Cardiac muscle cell (in vitro differentiated cells and primary cell): Measurements from ENCODE around the gene PIK3IP1. TPM values are rescaled to one million over a fixed set of nuclear protein-coding genes. Genes with fewer than 3 reads are reported as not detected.
"Not testable (repeated sequence)": the region's sequence is repeated elsewhere in the genome, so short reads cannot be mapped to it uniquely, and the experiment has no call there.

ENCODE experiments used
- DNase-seq, 2 donors: peaks; one replicate each; pipeline versions ENCODE4 v3.0.0 to v3.0.0-alpha.2; 2010 to 2017; ENCODE audit warnings: low read depth in 1 of 2, low spot score in 1 of 2
- H3K27ac ChIP-seq: fragments of 200-600 bp; sonication (generic); 2 replicates; pipeline ENCODE4 v1.5.1; 2016
- H3K27me3 ChIP-seq: fragments of 200-600 bp; sonication (generic); 2 replicates; pipeline ENCODE4 v1.6.0; 2016; ENCODE audit warnings: control low read depth
- H3K36me3 ChIP-seq: fragments of 200-600 bp; sonication (generic); 2 replicates; pipeline ENCODE4 v1.5.1; 2016; ENCODE audit warnings: control low read depth
- H3K4me1 ChIP-seq: fragments of 200-600 bp; sonication (generic); 2 replicates; pipeline ENCODE4 v1.8.1; 2017; ENCODE audit warnings: low read depth, mild to moderate bottlenecking, mixed run types
- H3K4me3 ChIP-seq: fragments of 200-600 bp; sonication (generic); 2 replicates; pipeline ENCODE4 v1.5.1; 2016; ENCODE audit warnings: mild to moderate bottlenecking
- H3K9me3 ChIP-seq: fragments of 200-600 bp; sonication (generic); 2 replicates; pipeline ENCODE4 v1.5.1; 2017; ENCODE audit warnings: low read depth, mild to moderate bottlenecking, control low read depth
- CTCF ChIP-seq: IDR thresholded peaks from 2 replicates; pipeline ENCODE4 v1.5.1; 2012; ENCODE audit warnings: low read depth, mild to moderate bottlenecking, low read length
- polyA plus RNA-seq: library from polyadenylated mRNA; unstranded; fragments of >200 nt; fragmentation: Nextera tagmentation; extraction: Ambion mirVana; gene quantifications from 2 replicates; pipeline ENCODE4 v1.2.1, GENCODE V29; 2016
- total RNA-seq: library from RNA; depleted of rRNA; stranded (reverse); fragments of >200 nt; gene quantifications from 2 replicates; pipeline ENCODE4 v1.2.3, GENCODE V29; 2016

Gene PIK3IP1
- total and polyA plus RNA-seq, 2 experiments from 2014 or later, result 7.2 to 12.0 TPM

DNA sequence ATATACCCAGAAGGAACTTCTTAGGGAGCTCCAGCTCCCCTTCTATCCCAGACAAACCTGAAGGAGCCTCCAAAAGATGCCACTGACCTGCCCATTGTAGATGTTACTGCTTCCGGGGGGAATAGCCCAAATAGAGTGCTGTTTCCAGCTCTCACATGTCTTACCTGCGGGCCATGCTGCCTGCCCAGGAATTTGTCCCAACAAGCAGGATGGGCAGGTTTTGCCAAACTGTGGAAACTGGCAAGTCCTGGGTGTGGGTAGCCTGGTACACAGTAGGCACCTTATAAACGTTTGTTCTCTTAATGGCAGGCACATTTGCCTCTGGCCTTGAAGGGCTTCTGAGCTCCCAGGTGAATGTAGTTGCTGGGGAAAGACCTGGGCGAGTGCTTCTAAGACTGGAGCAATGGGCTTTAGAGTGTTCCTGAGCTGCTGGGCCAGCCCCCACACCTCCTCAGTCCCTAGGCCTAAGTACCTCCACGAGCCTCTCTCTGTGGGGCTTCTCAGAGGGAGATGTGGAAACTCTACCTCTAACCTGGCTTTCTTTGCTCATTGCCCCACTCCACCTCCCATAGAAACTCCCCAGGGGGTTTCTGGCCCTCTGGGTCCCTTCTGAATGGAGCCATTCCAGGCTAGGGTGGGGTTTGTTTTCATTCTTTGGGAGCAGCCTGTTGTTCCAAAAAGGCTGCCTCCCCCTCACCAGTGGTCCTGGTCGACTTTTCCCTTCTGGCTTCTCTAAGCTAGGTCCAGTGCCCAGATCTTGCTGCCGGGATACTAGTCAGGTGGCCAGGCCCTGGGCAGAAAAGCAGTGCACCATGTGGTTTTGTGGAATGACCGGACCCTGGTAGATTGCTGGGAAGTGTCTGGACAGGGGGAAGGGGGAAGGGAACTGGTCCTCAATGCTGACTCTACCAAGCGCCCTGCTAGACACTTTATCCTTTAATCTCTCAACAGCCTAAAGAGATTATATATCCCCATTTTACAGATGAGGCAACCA, 43.0 kb downstream of the PIK3IP1 start:
- no peak for TF ChIP-seq CTCF
- Histone ChIP-seq H3K27me3 (no peaks in the 10 kb centered on the region), H3K4me3 (peak overlapping the region; percentile 21)

DNA sequence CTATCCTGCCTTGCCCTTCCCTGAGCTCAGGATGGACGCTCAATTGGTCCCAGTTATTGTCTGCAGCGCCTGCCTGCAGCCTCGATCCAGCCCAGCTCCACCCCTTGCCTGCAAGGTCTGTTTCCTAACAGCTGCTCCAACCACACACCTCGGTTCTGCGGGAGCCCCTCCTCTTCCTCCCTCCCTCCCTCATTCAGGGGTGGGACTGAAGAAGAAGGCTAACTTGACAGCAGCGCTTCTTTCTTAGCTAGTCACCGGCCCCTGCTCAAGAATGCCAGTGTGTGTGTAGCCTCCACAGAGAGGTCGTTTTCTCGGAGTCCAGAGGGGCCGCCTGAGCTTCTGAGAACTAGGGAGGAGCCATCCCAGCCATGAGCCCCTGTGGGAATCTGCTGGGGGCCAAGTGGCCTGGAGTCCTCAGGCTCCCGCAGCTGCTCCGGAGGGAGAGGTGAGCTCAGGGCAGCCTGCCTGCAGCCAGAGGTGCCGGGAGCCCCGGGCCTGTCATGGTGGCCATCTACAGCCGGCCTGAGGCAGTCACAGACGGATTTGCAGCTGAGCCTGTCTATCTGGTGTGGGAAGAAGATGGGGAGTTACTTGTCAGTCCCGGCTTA, 44.0 kb downstream of the PIK3IP1 start:
- Histone ChIP-seq H3K4me1 (peaks cover 28% of the 10 kb centered on the region), H3K36me3 (no peaks in the 10 kb centered on the region), H3K27me3 (no peaks in the 10 kb centered on the region), H3K27ac (peak overlapping the region; percentile 63), H3K4me3 (peak overlapping the region; percentile 21), H3K9me3 (no peaks in the 10 kb centered on the region)
- DNase-seq, result peak; percentile 90 to 94
- no peak for TF ChIP-seq CTCF

More for the DNA sequence above, 43.0 kb downstream of the PIK3IP1 start:
- no peaks in the 10 kb centered on the region for H3K36me3 ChIP-seq
- peaks cover 21% of the 10 kb centered on the region for H3K4me1 ChIP-seq
- no peaks in the 10 kb centered on the region for H3K9me3 ChIP-seq
- peak in 1 of 2 donors; percentile 31 for DNase-seq
- peak overlapping the region; percentile 63 for H3K27ac ChIP-seq

DNA sequence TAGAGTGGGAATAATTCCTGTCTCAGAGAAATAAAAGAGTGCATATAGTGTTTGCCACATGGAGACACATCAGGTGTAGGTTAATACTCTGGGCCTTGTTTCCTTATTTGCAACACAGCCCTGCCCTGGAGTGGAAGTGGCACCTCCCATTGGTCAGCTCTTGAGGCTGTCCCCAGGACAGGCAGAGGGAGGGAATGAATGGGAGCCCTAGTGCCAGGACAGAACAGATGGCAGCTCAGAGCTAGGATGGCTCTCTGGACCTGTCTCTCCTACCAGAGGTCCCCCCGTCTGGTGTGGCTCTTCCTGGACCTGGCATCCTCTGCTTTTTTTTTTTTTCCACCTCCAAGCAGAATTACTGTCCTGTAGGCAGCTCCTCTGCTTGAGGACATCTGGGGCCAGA, 44.6 kb downstream of the PIK3IP1 start:
- no peak for DNase-seq
- peak overlapping the region; percentile 63 for H3K27ac ChIP-seq
- peak overlapping the region; percentile 21 for H3K4me3 ChIP-seq
- H3K27me3 ChIP-seq, result no peaks in the 10 kb centered on the region
- no peaks in the 10 kb centered on the region for H3K9me3 ChIP-seq
- no peaks in the 10 kb centered on the region for H3K36me3 ChIP-seq
- peaks cover 28% of the 10 kb centered on the region for H3K4me1 ChIP-seq
- TF ChIP-seq CTCF, result no peak

DNA sequence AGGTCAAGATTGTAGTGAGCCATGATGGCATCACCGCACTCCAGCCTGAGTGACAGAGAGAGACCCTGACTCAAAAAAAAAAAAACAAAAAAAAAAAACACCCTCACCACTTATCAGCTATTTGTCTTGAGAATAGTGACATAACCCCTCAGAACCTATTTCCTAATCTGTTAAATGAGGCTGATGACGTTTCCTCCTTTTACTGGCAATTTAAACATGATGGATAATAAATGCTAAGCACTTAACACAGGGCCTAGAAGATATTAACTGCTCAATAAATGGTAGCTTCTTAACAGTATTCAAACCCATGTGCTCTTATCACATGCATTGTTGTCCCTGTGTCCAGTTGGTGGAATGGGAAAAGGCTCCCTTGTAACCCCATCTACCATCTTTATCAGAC, 45.6 kb downstream of the PIK3IP1 start:
- no peak for DNase-seq
- Histone ChIP-seq H3K27me3 (no peaks in the 10 kb centered on the region), H3K27ac (peak overlapping the region; percentile 63), H3K36me3 (no peaks in the 10 kb centered on the region), H3K4me1 (peaks cover 24% of the 10 kb centered on the region), H3K9me3 (no peaks in the 10 kb centered on the region), H3K4me3 (no peak overlapping the region)
- TF ChIP-seq CTCF, result no peak

DNA sequence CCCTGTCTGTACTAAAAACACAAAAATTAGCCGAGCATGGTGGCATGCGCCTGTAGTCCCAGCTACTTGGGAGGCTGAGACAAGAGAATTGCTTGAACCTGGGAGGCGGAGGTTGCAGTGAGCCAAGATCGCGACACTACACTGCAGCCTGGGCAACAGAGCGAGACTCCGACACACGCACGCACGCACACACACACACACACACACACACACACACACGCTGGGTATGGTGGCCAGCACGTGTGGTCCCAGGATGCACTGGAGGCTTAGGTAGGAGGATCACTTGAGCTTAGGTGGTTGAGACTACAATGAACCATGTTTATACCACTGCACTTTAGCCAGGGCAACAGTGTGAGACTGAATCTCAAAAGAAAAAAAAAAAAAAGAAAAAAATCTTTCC, 46.3 kb downstream of the PIK3IP1 start:
- DNase-seq, H3K27ac ChIP-seq, H3K36me3 ChIP-seq, H3K4me3 ChIP-seq, H3K27me3 ChIP-seq, H3K9me3 ChIP-seq: not testable (repeated sequence)
- peaks cover 20% of the 10 kb centered on the region for H3K4me1 ChIP-seq
